Stomach (tissue), 4 donors: Measurements from ENCODE around the gene GNLY.

Source experiments
- CTCF ChIP-seq, 7 experiments: fragments of 450-650 bp in 4 of 7; fragments of 200-600 bp in 3 of 7; sonication (generic) in 3 of 7; IDR thresholded peaks; one replicate each; pipeline ENCODE4 v1.5.1; 2016 to 2019; ENCODE audit warnings: antibody characterized with exemption in 7 of 7, control low read depth in 2 of 7, mild to moderate bottlenecking in 1 of 7
- POLR2A ChIP-seq, 4 donors: fragments of 450-650 bp; IDR thresholded peaks; one replicate each; pipeline ENCODE4 v1.6.1; 2016; ENCODE audit warnings: antibody characterized with exemption in 4 of 4, control low read depth in 2 of 4, mild to moderate bottlenecking in 1 of 4, moderate library complexity in 1 of 4

- no peak for TF ChIP-seq CTCF (IDR thresholded peaks at IDR 0.05)
- TF ChIP-seq POLR2A (IDR thresholded peaks at IDR 0.05) = no peak
Observed at GRCh38 chr2:85724731-85725181, 30.6 kb downstream of the GNLY start.
